ENCODE measurements around the gene RBMXL3. TPM values are rescaled to one million over a fixed set of nuclear protein-coding genes. Genes with fewer than 3 reads are reported as not detected.

RBMXL3 gene
- total RNA-seq, 1 donor from 2014 or later, result not detected

DNA sequence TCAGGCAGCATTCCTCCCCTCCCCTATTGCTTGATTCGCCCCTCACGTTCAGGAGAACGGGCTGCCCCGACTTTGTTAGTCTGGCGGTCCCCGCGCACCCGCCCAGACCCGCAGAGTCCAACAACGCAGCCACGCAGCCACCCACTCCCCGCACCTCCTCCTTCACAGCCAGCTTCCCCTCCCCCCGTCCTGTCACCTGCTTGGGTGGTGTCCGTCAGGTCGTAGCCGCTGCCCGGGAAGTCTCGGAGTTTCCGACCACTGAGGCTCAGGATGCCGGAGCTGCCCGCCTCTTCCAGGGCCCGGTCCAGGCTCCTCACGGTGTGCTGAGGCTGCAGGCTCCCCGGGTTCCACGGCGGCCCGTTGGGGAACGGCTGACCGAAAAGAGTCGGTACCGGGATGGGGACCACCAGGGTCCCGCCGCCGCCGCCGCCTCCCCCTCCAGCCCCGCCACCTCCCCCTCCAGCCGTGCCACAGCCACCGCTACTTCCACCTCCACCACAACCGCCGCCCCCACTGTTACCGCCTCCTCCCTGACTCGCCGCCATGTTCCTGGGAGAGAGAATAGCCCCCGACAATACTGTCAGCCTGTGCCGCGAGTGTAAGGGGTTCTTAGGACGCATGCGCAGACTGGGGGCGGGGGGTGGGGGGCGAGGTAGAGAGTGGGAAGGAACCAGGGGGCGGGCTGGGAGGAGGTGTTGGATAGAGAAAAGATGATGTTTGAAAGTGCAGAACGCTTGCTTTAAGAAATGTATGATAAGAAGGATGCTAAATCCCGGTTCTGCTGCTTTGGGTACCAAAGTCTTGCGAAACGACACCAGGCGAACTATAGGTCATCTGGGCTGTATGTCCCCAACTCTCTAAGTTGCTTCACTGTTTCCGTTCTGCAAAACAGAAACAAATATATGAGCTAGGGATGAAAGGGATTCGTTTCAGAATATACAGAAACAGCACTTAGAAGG lies 44.6 kb downstream of the RBMXL3 start, which contains the start of gene LRCH2:
Gene LRCH2 (minus strand): TSS at position 600 of the 959 bp plus-strand sequence. CDS start 55 bp downstream, at position 545.
- intact Hi-C loops (cut with micrococcal nuclease), result no loop called here

- intact Hi-C loops (cut with micrococcal nuclease), result no loop called here
Measured at GRCh38 chrX:115234461-115234860, 45.3 kb downstream of the RBMXL3 start.

DNA sequence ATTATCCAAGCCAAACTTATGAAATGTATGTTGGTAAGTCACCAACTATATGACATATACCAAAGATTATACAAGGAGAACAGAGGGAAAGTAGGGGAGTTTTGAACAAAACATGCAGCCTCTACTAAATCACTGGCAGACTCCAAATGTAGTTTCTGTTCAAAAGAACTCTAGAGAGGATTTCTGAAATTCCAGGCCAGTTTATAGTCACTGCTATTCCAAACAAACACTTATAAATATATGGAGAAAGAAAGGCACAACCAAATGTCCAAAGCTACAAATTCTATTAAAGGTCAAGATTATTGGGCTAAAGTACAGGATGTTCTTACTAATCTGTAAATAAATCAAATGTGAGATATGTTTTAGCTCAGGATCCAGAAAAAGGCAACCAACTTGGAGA lies 47.4 kb downstream of the RBMXL3 start:
- intact Hi-C loops (cut with micrococcal nuclease), result no loop called here

GRCh38 chrX:115237056-115237455 lies 47.8 kb downstream of the RBMXL3 start:
- intact Hi-C loops (cut with micrococcal nuclease), result no loop called here

Other genes starting within 250 kb of the RBMXL3 start
- gene IL13RA2, start 171.8 kb upstream of the RBMXL3 start, total RNA-seq, result not detected in 2 replicates
- not detected in 2 replicates for gene LRCH2, start 44.7 kb downstream of the RBMXL3 start, total RNA-seq
- gene LUZP4, start 100.3 kb downstream of the RBMXL3 start, total RNA-seq, result not detected in 2 replicates